Suprapubic skin (tissue), 3 donors: ENCODE measurements around the gene HIVEP3.

Experiments
- CTCF ChIP-seq, 2 donors: fragments of 200-600 bp in 1 of 2; fragments of 450-650 bp in 1 of 2; sonication (generic) in 1 of 2; IDR thresholded peaks; one replicate each; pipeline ENCODE4 v1.5.1; 2016 to 2019; ENCODE audit warnings: antibody characterized with exemption in 2 of 2, mild to moderate bottlenecking in 1 of 2, moderate library complexity in 1 of 2
- POLR2A ChIP-seq, 2 donors: fragments of 450-650 bp; IDR thresholded peaks; one replicate each; pipeline ENCODE4 v1.6.1; 2017; ENCODE audit warnings: antibody characterized with exemption in 2 of 2, mild to moderate bottlenecking in 2 of 2, moderate library complexity in 2 of 2

- TF ChIP-seq CTCF (IDR thresholded peaks at IDR 0.05) (no peak), POLR2A (IDR thresholded peaks at IDR 0.05) (no peak)
Measured at GRCh38 chr1:41758904-41759548, 159.7 kb downstream of the HIVEP3 start.
